ENCODE data around the gene KAZN. TPM values are rescaled to one million over a fixed set of nuclear protein-coding genes. Genes with fewer than 3 reads are reported as not detected.

KAZN gene
- total and polyA plus RNA-seq, 2 of the 8 experiments (the other 6 are each of a cell fraction or from before 2014, with no cell fraction given): 3.7 to 11.8 TPM

- TF ChIP-seq ATF3 (IDR thresholded peaks at IDR 0.05; ENCODE audit: insufficient read depth, low read depth, low read length) (no peak), HDAC2 (IDR thresholded peaks at IDR 0.05; ENCODE audit: borderline replicate concordance in 1 of 2, low read depth in 2 of 2, low read length in 2 of 2) (no peak), ATF2 (IDR thresholded peaks at IDR 0.05; ENCODE audit: low read length) (no peak), SIN3A (conservative IDR thresholded peaks at IDR 0.05 in 1 of 2, IDR thresholded peaks at IDR 0.05 in 1 of 2; ENCODE audit: low read depth in 1 of 2, low read length in 2 of 2) (no peak), CBX5 (IDR thresholded peaks at IDR 0.05; ENCODE audit: low read depth, low read length) (no peak), ZNF274 (IDR thresholded peaks at IDR 0.05; ENCODE audit: borderline replicate concordance, extremely low read depth, low read length) (no peak), CREB1 (IDR thresholded peaks at IDR 0.05) (no peak), RXRA (IDR thresholded peaks at IDR 0.05; ENCODE audit: insufficient read depth, low read depth, low read length) (no peak), RBBP5 (IDR thresholded peaks at IDR 0.05; ENCODE audit: borderline replicate concordance, low read depth, low read length) (no peak), CBX8 (IDR thresholded peaks at IDR 0.05; ENCODE audit: borderline replicate concordance, low read depth, low read length) (no peak), EZH2 (IDR thresholded peaks at IDR 0.05; ENCODE audit: low read depth, low read length, severe bottlenecking) (no peak), EP300 (IDR thresholded peaks at IDR 0.05; ENCODE audit: borderline replicate concordance in 1 of 2, low read depth in 2 of 2, low read length in 2 of 2) (no peak), TAF7 (optimal IDR thresholded peaks at IDR 0.05; ENCODE audit: borderline replicate concordance, low read depth, low read length) (no peak), YY1 (IDR thresholded peaks at IDR 0.05; ENCODE audit: low read depth, low read length) (peak; percentile 74), BRCA1 (IDR thresholded peaks at IDR 0.05; ENCODE audit: low read depth, low read length) (no peak), GABPA (IDR thresholded peaks at IDR 0.05; ENCODE audit: borderline replicate concordance, insufficient read depth, low read length) (no peak), TBP (IDR thresholded peaks at IDR 0.05; ENCODE audit: low read depth, low read length) (no peak), PHF8 (conservative IDR thresholded peaks at IDR 0.05; ENCODE audit: low read depth, low read length) (no peak), CHD2 (IDR thresholded peaks at IDR 0.05; ENCODE audit: low read length) (no peak), JUND (IDR thresholded peaks at IDR 0.05; ENCODE audit: low read length) (no peak), TAF1 (IDR thresholded peaks at IDR 0.05; ENCODE audit: low read depth, low read length) (0 out of 2 replicates have a peak, but pooled peaks have one; percentile 19), SP1 (IDR thresholded peaks at IDR 0.05; ENCODE audit: low read depth, low read length) (0 out of 2 replicates have a peak, but pooled peaks have one; percentile 56)
These were observed 1.0 kb upstream of the KAZN start (continued) for GRCh38 chr1:14597343-14598006.
